IMR-90 (cell line): Measurements from ENCODE around the gene PSMC6. TPM values are rescaled to one million over a fixed set of nuclear protein-coding genes. Genes with fewer than 3 reads are reported as not detected.

ENCODE experiments used
- ATAC-seq: fragments of 200-7000 bp; cut with Tn5 transposase; 2 replicates; pipeline ENCODE4 v1.9.1; 2020; ENCODE audit warnings: low read depth, mild to moderate bottlenecking, moderate library complexity
- BruUV-seq: library from RNA; stranded (reverse); fragments of 400-500 nt; replicated peaks from 2 replicates; lab custom pipeline; 2021; lab: Mats Ljungman, UMichigan
- CTCF ChIA-PET: fragments of 300-600 bp; formaldehyde crosslinking; extraction: SDS; loops from one replicate; lab custom pipeline; 2021; ENCODE audit warnings: antibody characterized with exemption; lab: Yijun Ruan, JAX
- POLR2A ChIA-PET: fragments of 300-600 bp; sonication (Branson Sonifier 250); formaldehyde crosslinking; loops from one replicate; lab custom pipeline; 2022; ENCODE audit warnings: antibody characterized with exemption; ENCODE audit not compliant: unreplicated experiment; lab: Charles Lee
- DNase-seq: peaks from one replicate; pipeline ENCODE4 v3.0.0; 2013
- H2AFZ ChIP-seq: replicated peaks from 2 replicates; pipeline ENCODE3; 2013; ENCODE audit warnings: low read length, mild to moderate bottlenecking; ENCODE audit not compliant: poor library complexity
- H2AK5ac ChIP-seq: 2 replicates; pipeline ENCODE4 v1.6.1; 2013; ENCODE audit warnings: low read depth, low read length, inconsistent platforms
- H2AK9ac ChIP-seq: replicated peaks from 2 replicates; pipeline ENCODE3; 2013; ENCODE audit warnings: mild to moderate bottlenecking, low read depth, low read length, moderate library complexity; ENCODE audit not compliant: poor library complexity
- H2BK120ac ChIP-seq: 2 replicates; pipeline ENCODE4 v1.6.1; 2013; ENCODE audit warnings: low read depth, low read length, inconsistent platforms
- H2BK15ac ChIP-seq: 3 replicates; pipeline ENCODE4 v1.6.1; 2013; ENCODE audit warnings: low read depth, low read length, inconsistent platforms
- H2BK20ac ChIP-seq: 2 replicates; pipeline ENCODE4 v1.6.1; 2013; ENCODE audit warnings: low read depth, mild to moderate bottlenecking, inconsistent platforms, low read length, moderate library complexity
- H2BK5ac ChIP-seq: 2 replicates; pipeline ENCODE4 v1.6.1; 2013; ENCODE audit warnings: mild to moderate bottlenecking, low read depth, low read length, inconsistent platforms; ENCODE audit not compliant: poor library complexity, severe bottlenecking
- H3K14ac ChIP-seq: replicated peaks from 2 replicates; pipeline ENCODE4 v1.6.1; 2013; ENCODE audit warnings: low read depth, low read length, inconsistent platforms
- H3K18ac ChIP-seq: 2 replicates; pipeline ENCODE4 v1.6.1; 2013; ENCODE audit warnings: low read depth, low read length, control low read depth
- H3K23ac ChIP-seq: 2 replicates; pipeline ENCODE4 v1.6.1; 2013; ENCODE audit warnings: low read depth, low read length, inconsistent platforms
- H3K27ac ChIP-seq: 2 replicates; pipeline ENCODE4 v1.5.1; 2013; ENCODE audit warnings: mild to moderate bottlenecking, control low read depth, low read length; ENCODE audit not compliant: insufficient read depth
- H3K27me3 ChIP-seq: 2 replicates; pipeline ENCODE4 v1.6.1; 2013; ENCODE audit warnings: low read length; ENCODE audit not compliant: control insufficient read depth, insufficient read depth
- H3K36me3 ChIP-seq: 2 replicates; pipeline ENCODE4 v1.6.1; 2013; ENCODE audit warnings: low read length, mixed read lengths; ENCODE audit not compliant: control insufficient read depth, insufficient read depth
- H3K4ac ChIP-seq: 2 replicates; pipeline ENCODE4 v1.6.1; 2013; ENCODE audit warnings: low read depth, low read length, inconsistent platforms
- H3K4me1 ChIP-seq: 2 replicates; pipeline ENCODE4 v1.6.1; 2013; ENCODE audit warnings: low read length, mixed read lengths; ENCODE audit not compliant: control insufficient read depth, insufficient read depth
- H3K4me2 ChIP-seq: 2 replicates; pipeline ENCODE4 v1.6.1; 2013; ENCODE audit warnings: low read depth, mild to moderate bottlenecking, control low read depth, low read length, moderate library complexity
- H3K4me3 ChIP-seq: 2 replicates; pipeline ENCODE4 v1.5.1; 2013; ENCODE audit warnings: low read depth, mild to moderate bottlenecking, control low read depth, low read length, moderate library complexity; ENCODE audit not compliant: insufficient read depth
- H3K56ac ChIP-seq: 2 replicates; pipeline ENCODE4 v1.6.1; 2013; ENCODE audit warnings: low read length, inconsistent platforms; ENCODE audit not compliant: insufficient read depth; ENCODE audit errors: extremely low read depth
- H3K79me1 ChIP-seq, 2 experiments: 2 replicates each; pipeline ENCODE4 v1.6.1; 2013; ENCODE audit warnings: low read length in 2 of 2, inconsistent platforms in 1 of 2, low read depth in 1 of 2
- H3K9ac ChIP-seq: 2 replicates; pipeline ENCODE4 v1.6.1; 2013; ENCODE audit warnings: low read depth, low read length, control low read depth
- H3K9me1 ChIP-seq: 2 replicates; pipeline ENCODE4 v1.6.1; 2013; ENCODE audit warnings: low read length, inconsistent platforms; ENCODE audit not compliant: insufficient read depth
- H3K9me3 ChIP-seq: 2 replicates; pipeline ENCODE4 v1.6.1; 2013; ENCODE audit warnings: low read length; ENCODE audit not compliant: control insufficient read depth, insufficient read depth
- H4K20me1 ChIP-seq: 2 replicates; pipeline ENCODE4 v1.6.1; 2013; ENCODE audit warnings: low read length, inconsistent platforms; ENCODE audit not compliant: insufficient read depth
- H4K5ac ChIP-seq: 2 replicates; pipeline ENCODE4 v1.6.1; 2013; ENCODE audit warnings: mild to moderate bottlenecking, low read depth, low read length, control low read depth
- H4K8ac ChIP-seq, 2 experiments: 2 replicates each; pipeline ENCODE4 v1.6.1; 2013; ENCODE audit warnings: low read depth in 2 of 2, low read length in 2 of 2, control low read depth in 1 of 2, inconsistent platforms in 1 of 2
- H4K91ac ChIP-seq: 2 replicates; pipeline ENCODE4 v1.6.1; 2013; ENCODE audit warnings: low read depth, low read length, inconsistent platforms; ENCODE audit not compliant: insufficient read depth
- BHLHE40 ChIP-seq: fragments of 150-350 bp; IDR thresholded peaks from 2 replicates; pipeline ENCODE4 v1.6.1; 2016; ENCODE audit warnings: mild to moderate bottlenecking, low read depth, low read length
- MAFK ChIP-seq: IDR thresholded peaks from 2 replicates; pipeline ENCODE4 v1.6.1; 2012; ENCODE audit warnings: low read depth, low read length, improper control_type of control experiment
- MXI1 ChIP-seq: IDR thresholded peaks from 2 replicates; pipeline ENCODE4 v1.6.1; 2012; ENCODE audit warnings: low read depth, mild to moderate bottlenecking, low read length, moderate library complexity, borderline replicate concordance
- RAD21 ChIP-seq: IDR thresholded peaks from 2 replicates; pipeline ENCODE4 v1.6.1; 2012; ENCODE audit warnings: low read length, improper control_type of control experiment
- RCOR1 ChIP-seq: IDR thresholded peaks from 2 replicates; pipeline ENCODE4 v1.6.1; 2012; ENCODE audit warnings: mild to moderate bottlenecking, low read length, improper control_type of control experiment; ENCODE audit not compliant: insufficient replicate concordance
- WGBS, 2 experiments: methylation state at CpG; one replicate each; pipeline versions ENCODE4 v1.1.5 to v1.1.7; 2013; ENCODE audit warnings: missing lambda C conversion rate in 2 of 2; ENCODE audit not compliant: insufficient read length in 1 of 2; ENCODE audit errors: extremely low coverage in 2 of 2; 5-methylcytosine and 5-hydroxymethylcytosine counted together
- dilution Hi-C: fragments of 300-500 bp; cut with HindIII; formaldehyde crosslinking; loops from one replicate; pipeline ENCODE4 v1.14.3; 2018; ENCODE audit warnings: low sequenced_read_pairs; ENCODE audit not compliant: unreplicated experiment
- in situ Hi-C: fragments of 300-500 bp; cut with MboI; formaldehyde crosslinking; loops from 3 replicates; pipeline ENCODE4 v1.14.3; 2019; ENCODE audit warnings: low sequenced_read_pairs, inconsistent platforms, mixed read lengths
- intact Hi-C: fragments of 100-400 bp; cut with micrococcal nuclease; formaldehyde crosslinking; loops from 2 replicates; pipeline ENCODE4 v1.10.0; 2022
- polyA plus RNA-seq, 3 experiments: library from polyadenylated mRNA; depleted of rRNA; stranded (reverse); fragments of >200 nt; gene quantifications; 2 replicates each; pipeline ENCODE4 v1.2.3, GENCODE V29; 2012; ENCODE audit warnings: low replicate concordance in 1 of 3
- total RNA-seq: library from RNA; depleted of rRNA; stranded (reverse); fragments of >200 nt; gene quantifications from 2 replicates; pipeline ENCODE4 v1.2.3, GENCODE V29; 2012
- TF ChIP-seq, protein P1 (sequence below): fragments of 150-350 bp; IDR thresholded peaks from 2 replicates; pipeline ENCODE4 v1.6.1; 2017; ENCODE audit warnings: mild to moderate bottlenecking, antibody characterized with exemption, low read length, low read depth
- TF ChIP-seq, protein P2 (sequence below): conservative IDR thresholded peaks from 2 replicates; pipeline ENCODE4 v1.5.1; 2012; ENCODE audit warnings: mild to moderate bottlenecking, low read depth, low read length, improper control_type of control experiment

The PSMC6 gene
- total and polyA plus RNA-seq, 2 of the 4 experiments (the other 2 are of a cell fraction): 62.9 to 85.4 TPM

DNA sequence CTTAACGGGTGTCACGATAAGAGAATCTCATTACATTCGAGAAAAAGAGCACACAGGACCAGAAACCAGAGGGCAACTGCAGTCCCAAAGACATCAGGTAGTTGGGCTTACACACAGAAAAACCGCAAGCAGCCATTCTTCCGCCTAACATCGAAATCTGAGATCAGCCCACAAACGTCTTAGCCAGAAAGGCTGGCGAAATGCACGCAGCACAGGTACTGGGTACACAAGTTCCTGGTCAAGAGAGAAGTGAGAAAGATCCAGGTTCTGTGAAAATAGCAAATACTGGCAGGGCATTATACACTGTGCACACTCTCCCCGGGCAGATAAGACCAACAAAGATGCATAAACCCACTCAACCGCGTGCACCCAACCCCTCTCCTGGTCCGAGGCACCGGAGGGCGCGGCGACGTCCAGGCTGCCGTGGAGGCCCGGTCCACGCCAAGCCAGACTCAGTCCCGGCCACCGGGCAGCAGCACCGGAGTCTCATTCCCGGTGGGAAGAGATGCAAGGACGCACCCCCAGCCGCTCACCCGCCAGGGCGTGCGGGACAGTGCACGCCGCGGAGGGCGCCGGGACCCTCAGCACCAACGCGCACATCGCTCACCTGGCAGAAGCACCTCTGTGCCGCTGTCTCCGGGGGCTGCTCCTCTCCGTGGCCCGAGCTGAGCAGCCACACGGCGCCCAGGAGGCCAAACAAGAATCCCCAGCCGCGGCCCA lies 12.1 kb upstream of the PSMC6 start:
- no peak for TF ChIP-seq MXI1
- TF ChIP-seq RAD21: no peak
- no peak for TF ChIP-seq BHLHE40
- TF ChIP-seq RCOR1: no peak
- TF ChIP-seq, protein P1, sequence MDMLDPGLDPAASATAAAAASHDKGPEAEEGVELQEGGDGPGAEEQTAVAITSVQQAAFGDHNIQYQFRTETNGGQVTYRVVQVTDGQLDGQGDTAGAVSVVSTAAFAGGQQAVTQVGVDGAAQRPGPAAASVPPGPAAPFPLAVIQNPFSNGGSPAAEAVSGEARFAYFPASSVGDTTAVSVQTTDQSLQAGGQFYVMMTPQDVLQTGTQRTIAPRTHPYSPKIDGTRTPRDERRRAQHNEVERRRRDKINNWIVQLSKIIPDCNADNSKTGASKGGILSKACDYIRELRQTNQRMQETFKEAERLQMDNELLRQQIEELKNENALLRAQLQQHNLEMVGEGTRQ: no peak
- TF ChIP-seq, protein P2, sequence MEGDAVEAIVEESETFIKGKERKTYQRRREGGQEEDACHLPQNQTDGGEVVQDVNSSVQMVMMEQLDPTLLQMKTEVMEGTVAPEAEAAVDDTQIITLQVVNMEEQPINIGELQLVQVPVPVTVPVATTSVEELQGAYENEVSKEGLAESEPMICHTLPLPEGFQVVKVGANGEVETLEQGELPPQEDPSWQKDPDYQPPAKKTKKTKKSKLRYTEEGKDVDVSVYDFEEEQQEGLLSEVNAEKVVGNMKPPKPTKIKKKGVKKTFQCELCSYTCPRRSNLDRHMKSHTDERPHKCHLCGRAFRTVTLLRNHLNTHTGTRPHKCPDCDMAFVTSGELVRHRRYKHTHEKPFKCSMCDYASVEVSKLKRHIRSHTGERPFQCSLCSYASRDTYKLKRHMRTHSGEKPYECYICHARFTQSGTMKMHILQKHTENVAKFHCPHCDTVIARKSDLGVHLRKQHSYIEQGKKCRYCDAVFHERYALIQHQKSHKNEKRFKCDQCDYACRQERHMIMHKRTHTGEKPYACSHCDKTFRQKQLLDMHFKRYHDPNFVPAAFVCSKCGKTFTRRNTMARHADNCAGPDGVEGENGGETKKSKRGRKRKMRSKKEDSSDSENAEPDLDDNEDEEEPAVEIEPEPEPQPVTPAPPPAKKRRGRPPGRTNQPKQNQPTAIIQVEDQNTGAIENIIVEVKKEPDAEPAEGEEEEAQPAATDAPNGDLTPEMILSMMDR: 0 out of 2 replicates have a peak, but pooled peaks have one; percentile 1
- TF ChIP-seq MAFK: no peak
- Histone ChIP-seq H3K9me1 (peaks cover 3% of the 10 kb centered on the region; the same call in 1 of the 2 replicates), H3K79me1 (peaks cover 9 to 43% of the 10 kb centered on the region in 2 experiments), H4K5ac (peak overlapping the region; percentile 65; the same call in 1 of the 2 replicates), H3K27me3 (no peaks in the 10 kb centered on the region), H3K4ac (peak overlapping the region; percentile 48), H3K14ac (peak overlapping the region; percentile 86), H2BK15ac (0 out of 3 replicates have a peak overlapping the region, but pooled peaks have one; percentile 10), H2BK5ac (peak overlapping the region; percentile 95), H3K4me2 (peak overlapping the region; percentile 69), H3K27ac (peak overlapping the region; percentile 96), H3K18ac (peak overlapping the region; percentile 10), H3K4me1 (peaks cover 2% of the 10 kb centered on the region), H2BK20ac (no peak overlapping the region), H2AK9ac (peak overlapping the region; percentile 93), H3K36me3 (no peaks in the 10 kb centered on the region), H3K23ac (peak overlapping the region; percentile 43), H2BK120ac (no peak overlapping the region), H3K9ac (peak overlapping the region; percentile 94), H4K20me1 (peaks cover 32% of the 10 kb centered on the region), H3K56ac (peak overlapping the region; percentile 32), H4K8ac (peak overlapping the region; percentile 5 to 22; a peak in 3 of 4 replicates), H4K91ac (peak overlapping the region; percentile 2; the same call in 1 of the 2 replicates), H2AFZ (peak overlapping the region; percentile 96), H3K4me3 (peak overlapping the region; percentile 74), H2AK5ac (peak overlapping the region; percentile 41), H3K9me3 (no peaks in the 10 kb centered on the region)
- peak; percentile 36 for ATAC-seq
- ChIA-PET CTCF (interaction anchor here (1.6 kb wide), 1 partner anchor 11 kb away, joined by 3 read pairs; no protein-coding TSS in a partner anchor), POLR2A (no interaction called here)
- intact Hi-C loops (loop anchor here (2.0 to 5.0 kb wide), 3 partner anchors 140 to 398 kb away; partner anchors contain the start of gene PTGER2), dilution Hi-C loops (no loop called here), in situ Hi-C loops (loop anchor here (25.0 kb wide), 1 partner anchor 383 kb away; the partner anchor contains the start of gene PTGER2)
- peak; percentile 49 for DNase-seq
- WGBS, 2 experiments: 4% methylated on average over 18 of the region's 46 CpGs; no CpG with 5 or more reads in 1 of the 2 experiments
- BruUV-seq: no TSS peak
